Fibroblast of lung (primary cell): ENCODE data around the gene DCDC2B.

ENCODE experiments used
- EZH2 ChIP-seq: IDR thresholded peaks from 2 replicates; pipeline ENCODE4 v1.5.1; 2012; ENCODE audit warnings: low read length, control low read depth, mild to moderate bottlenecking; ENCODE audit errors: missing control alignments
- TF ChIP-seq, protein P1 (sequence below), 2 donors: IDR thresholded peaks in 1 of 2; conservative IDR thresholded peaks in 1 of 2; 1 replicate in 1 of 2; 2 replicates in 1 of 2; pipeline ENCODE4 v1.5.1; 2011 to 2012; ENCODE audit warnings: low read length in 2 of 2, control low read depth in 1 of 2, inconsistent platforms in 1 of 2, low read depth in 1 of 2, mild to moderate bottlenecking in 1 of 2

DNA sequence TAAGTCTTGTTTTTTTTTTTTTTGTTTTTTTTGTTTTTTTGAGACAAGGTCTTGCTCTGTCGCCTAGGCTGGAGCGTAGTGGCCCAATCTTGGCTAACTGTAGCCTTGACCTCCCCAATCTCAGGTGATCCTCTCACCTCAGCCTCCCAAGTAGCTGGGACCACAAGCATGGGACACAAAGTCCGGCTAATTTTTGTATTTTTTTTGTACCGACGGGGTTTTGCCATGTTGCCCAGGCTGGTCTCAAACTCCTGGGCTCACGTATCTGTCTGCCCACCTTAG lies 48.3 kb downstream of the DCDC2B start:
- TF ChIP-seq, protein P1, sequence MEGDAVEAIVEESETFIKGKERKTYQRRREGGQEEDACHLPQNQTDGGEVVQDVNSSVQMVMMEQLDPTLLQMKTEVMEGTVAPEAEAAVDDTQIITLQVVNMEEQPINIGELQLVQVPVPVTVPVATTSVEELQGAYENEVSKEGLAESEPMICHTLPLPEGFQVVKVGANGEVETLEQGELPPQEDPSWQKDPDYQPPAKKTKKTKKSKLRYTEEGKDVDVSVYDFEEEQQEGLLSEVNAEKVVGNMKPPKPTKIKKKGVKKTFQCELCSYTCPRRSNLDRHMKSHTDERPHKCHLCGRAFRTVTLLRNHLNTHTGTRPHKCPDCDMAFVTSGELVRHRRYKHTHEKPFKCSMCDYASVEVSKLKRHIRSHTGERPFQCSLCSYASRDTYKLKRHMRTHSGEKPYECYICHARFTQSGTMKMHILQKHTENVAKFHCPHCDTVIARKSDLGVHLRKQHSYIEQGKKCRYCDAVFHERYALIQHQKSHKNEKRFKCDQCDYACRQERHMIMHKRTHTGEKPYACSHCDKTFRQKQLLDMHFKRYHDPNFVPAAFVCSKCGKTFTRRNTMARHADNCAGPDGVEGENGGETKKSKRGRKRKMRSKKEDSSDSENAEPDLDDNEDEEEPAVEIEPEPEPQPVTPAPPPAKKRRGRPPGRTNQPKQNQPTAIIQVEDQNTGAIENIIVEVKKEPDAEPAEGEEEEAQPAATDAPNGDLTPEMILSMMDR (conservative IDR thresholded peaks at IDR 0.05 in 1 of 2, IDR thresholded peaks at IDR 0.05 in 1 of 2; ENCODE audit: low read depth in 1 of 2, low read length in 2 of 2), result no peak
- no peak for TF ChIP-seq EZH2
